NCI-H2196 treated with DMSO at 0.1 percent for 48 hours (cell line): Measurements from ENCODE around the gene HEXIM2.
"Not testable (repeated sequence)": the region's sequence is repeated elsewhere in the genome, so short reads cannot be mapped to it uniquely, and the experiment has no call there.

ENCODE experiments used
- DNase-seq: peaks from one replicate; lab custom pipeline; 2025; ENCODE audit not compliant: unreplicated experiment; lab: John Stamatoyannopoulos, UW

HEXIM2 gene

GRCh38 chr17:45161288-45162024, at the start of gene HEXIM2:
TSS of gene HEXIM2 (plus strand) at chr17:45161875. CDS start at chr17:45162794, 919 bp downstream.
- peak; percentile 97 for DNase-seq

- DNase-seq = no peak
These were observed 48.9 kb upstream of the HEXIM2 start for GRCh38 chr17:45112559-45113423.

DNA sequence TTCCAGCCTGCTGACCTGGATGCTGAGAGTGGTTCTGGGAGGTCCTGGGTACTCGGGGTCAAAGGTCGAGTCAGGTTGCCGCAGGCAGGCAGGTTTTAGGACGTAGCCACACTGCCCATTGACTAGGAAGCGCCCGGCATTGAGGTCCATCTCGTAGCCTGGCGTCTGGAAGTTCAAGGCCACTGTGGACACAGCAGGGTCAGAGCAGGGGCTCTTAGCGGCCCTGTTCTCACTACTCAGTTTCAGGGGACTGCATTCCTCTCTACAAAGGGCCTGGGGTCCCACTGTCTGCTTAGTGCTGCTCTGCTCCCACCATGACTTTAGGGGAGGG, 48.3 kb upstream of the HEXIM2 start:
- no peak for DNase-seq

DNA sequence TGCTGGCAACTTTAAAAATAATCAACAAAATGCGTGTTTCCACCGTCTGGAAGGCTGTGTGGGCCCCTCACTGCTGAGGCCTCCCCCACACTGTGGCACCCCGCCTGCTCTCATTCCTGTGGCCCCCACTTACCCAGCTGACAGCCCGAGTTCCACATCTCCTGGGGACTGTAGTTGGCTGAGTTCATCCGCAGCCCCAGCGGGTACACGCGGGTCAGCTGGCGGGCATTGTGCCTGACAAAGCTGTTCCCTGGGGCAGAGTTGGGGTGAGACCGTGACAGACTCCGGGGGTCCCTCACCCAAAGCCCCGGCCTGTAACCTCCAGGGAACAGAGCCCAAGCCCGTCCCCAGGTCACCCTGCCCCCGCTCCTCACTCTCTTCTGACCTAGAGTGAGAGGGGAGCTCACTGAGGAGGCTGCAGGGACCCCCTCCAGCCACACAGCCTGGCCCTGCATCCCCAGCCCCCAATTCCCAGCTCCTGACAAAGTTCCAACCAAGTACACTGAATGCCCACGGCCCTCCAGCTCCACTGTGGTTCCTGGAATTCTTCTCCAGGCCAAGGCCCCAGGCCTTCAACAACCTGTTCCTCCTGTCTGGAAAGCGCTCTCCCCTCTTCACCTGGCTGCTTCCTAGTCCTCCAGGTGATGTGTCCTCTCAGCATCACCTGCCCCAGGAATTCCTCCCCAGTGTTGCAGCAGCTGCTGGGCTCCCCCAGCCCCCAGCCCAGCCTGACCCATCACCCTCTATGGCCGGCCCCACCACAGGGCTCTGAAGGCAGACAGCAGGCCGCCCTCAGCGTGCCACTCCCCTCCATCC, 47.4 kb upstream of the HEXIM2 start:
- DNase-seq = no peak

- DNase-seq = no peak
These were observed 46.6 kb upstream of the HEXIM2 start for GRCh38 chr17:45115015-45115625.

GRCh38 chr17:45115871-45116270, 45.8 kb upstream of the HEXIM2 start:
- DNase-seq = no peak

DNA sequence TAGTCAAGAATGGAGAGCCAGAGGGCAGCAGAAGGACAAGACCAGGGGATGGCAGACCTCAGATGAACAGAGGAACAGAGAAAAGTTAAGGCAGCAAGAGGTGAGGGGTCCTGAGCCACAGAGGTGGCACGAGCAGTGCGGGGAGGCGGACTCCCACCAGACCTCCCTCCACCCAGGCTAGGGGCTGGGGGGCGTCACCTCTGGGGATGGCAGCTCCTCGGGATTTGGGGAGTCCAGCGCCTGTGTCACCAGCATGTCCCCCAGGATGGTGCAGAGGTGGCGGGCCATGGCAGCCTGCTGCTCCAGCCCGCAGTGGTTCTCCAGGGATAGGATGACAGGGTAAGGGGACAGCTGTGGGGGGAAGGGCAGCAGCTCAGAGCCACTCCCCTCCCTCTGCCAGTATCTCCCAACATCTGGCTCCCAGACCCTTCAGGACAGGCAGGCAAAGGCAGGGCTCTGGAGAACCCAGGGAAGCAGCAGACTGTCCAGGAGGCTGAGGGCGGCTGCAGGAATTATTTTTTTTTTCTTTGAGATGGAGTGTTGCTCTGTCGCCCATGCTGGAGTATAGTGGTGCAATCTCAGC, 45.1 kb upstream of the HEXIM2 start:
- no peak for DNase-seq

GRCh38 chr17:45117334-45117733, 44.3 kb upstream of the HEXIM2 start:
- no peak for DNase-seq

GRCh38 chr17:45117848-45118646, 43.6 kb upstream of the HEXIM2 start:
- DNase-seq = no peak

- no peak for DNase-seq
These were observed 43.0 kb upstream of the HEXIM2 start for GRCh38 chr17:45118691-45119090.

DNA sequence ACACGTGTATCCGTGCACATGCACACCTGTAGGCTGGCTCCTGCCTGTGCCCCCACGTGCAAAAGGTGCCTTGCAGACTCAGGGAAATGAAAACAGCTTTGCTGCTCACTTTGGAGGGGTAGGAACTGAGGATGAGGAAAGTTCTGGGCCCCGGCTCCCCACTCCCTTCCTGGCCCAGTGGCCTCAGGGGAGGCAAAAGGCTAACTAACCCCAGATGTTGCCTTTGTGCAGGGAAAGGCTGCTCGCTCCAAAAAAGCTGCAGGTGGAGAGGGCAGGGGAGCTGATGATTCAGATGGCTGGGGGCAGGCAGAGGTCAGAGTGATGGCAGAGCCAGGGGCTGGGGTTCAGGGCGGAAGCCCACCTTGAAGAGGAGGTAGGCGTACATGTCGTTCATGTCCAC, 41.7 kb upstream of the HEXIM2 start:
- no peak for DNase-seq

DNA sequence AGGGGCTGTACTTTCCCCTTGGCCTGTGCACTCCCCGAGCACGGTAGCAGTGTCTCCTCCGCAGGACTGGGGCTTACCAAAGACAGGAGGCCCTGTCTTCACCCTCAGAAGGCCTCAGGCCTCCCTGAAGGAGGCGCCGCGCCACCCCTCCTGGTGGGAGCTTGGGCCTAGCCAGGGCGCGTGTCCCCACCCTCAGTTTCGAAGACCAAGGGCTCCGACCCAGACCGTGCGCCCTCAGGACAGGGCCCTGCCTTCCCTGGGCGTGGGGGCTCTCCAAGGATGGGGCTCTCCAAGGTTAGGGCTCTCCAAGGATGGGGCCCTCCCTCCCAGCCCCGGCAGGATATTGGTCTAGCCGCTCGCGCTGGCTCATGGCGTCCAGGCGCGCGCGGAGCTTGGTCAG, 41.1 kb upstream of the HEXIM2 start:
- DNase-seq = no peak

- DNase-seq = no peak
These were observed 40.6 kb upstream of the HEXIM2 start for GRCh38 chr17:45121055-45121454.

DNA sequence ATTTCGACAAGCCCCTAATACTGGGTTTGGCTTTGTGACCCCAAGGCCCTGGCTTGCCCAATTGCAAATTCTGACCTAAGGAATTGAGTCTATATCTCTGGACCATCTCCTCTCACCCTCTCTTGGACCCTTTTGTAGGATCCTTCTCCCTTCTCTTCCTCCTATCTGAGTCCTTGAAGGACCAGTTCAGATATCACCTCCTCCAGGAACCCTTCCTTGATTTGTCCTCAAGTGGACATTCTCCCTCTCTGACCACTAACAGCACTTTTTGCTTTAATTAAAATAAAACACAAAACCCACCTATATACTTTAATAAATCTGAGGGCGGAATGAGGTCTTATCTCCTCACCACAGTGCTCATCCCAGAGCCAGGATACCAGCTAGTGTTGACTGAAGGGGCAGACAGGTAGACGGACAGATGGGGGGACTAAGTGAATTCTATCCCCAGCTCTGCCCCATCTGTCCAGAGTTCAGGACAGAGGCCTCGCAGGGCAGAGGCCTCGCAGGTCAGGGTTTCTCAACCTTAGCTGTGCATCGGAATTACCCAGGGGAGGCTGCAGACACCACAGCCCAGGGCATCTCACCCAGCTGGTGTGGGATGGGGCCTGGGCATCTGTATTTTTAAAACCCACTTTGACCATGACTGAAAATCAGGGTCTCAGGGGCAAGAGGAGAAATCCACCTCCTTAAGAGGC, 38.5 kb upstream of the HEXIM2 start:
- no peak for DNase-seq

DNA sequence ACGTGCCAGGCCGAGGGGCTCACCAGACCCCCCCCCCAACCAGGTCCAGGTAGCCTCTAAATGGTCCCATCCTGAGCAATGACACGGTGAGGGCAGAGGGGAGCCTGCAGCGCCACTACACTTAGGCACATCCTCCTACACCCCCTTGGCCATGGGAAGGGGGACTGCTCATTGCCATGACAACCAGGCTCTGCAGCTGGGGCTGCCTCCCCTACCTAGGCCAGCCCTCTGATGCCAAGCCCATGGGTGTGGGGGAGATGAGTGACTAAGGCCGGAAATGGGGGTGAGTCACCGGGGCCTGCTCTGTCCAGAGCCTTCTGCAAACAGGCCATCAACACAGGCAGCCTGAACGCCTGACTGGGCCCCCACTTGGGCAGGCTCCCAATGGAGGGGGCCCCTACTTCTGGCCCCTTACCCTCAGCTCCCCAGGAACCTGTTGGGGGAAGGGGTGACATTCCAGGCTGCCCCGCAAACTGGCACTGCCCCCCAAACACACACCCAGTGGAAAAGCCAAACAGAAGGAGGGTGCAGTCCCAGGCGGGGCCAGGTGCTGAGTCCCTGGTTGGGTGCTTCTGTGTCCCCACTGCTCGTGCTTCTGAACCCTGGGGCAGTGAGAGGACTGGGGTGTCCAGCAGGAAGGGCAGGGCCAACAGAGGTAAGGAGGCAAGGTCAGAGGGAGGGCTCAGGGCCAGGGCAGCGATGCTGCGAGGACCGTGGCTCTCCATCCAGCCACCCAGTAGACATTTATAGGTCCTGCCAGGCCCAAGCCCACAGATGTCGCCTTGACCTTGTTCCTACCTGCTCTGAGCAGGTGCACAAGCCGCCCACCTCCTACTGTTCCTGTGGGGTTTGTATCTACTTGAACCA, 37.5 kb upstream of the HEXIM2 start:
- DNase-seq = no peak

DNA sequence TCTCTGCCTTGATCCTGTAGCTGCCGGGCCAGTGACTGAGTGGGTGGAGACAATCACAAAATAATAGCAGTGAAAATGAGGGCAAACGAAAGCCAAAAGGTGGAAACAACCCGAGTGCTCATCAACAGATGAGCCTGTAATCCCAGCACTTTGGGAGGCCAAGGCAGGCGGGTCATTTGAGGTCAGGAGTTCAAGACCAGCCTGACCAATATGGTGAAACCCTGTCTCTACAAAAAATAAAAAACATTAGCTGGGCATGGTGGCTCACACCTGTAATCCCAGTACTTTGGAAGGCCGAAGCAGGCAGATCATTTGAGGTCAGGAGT, 36.9 kb upstream of the HEXIM2 start:
- not testable (repeated sequence) for DNase-seq

GRCh38 chr17:45125509-45125908, 36.2 kb upstream of the HEXIM2 start:
- DNase-seq = no peak

- DNase-seq = no peak
These were observed 34.5 kb upstream of the HEXIM2 start for GRCh38 chr17:45127207-45127547.
